Measurements from ENCODE around the gene POLR3C. TPM values are rescaled to one million over a fixed set of nuclear protein-coding genes. Genes with fewer than 3 reads are reported as not detected.

POLR3C gene
- total and polyA plus RNA-seq, 2 donors (not counting 1 experiment from before 2014, with no cell fraction given), result 36.5 to 49.3 TPM

DNA sequence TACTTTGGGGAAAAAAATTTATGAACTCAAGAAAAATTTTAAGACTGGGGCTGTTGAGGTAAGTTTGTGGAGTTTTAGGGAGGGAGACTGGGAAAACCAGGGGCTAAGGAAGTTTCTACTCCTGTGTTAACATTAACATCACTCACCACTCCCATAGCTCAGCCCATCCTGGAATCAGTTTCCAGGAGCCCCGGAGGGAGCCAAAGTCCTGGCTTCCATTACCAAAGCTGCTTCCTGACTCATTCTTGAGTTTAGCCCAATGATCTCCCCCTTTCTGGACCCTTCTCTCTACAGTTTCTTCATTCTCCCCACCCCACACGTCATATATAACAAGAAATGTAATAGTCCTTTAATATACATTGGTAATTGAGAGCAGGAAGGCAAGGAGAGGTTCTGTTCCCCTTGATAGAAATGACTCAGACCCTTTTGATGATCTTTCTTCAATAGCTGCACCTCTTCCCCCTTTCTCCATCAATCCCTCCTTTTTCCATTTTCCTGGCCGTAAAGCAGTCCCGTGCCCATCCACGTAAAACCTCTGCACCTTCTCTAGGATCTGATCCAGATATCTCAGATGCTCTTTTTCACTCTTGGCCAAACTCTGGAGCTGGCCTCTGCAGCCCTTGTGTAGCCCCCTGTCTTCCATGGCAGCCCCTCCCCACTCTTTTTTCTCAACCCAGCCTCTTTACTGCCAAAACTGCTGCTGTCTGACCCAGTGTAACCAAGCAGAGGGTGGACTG is 39.5 kb downstream of the POLR3C start:
- Histone ChIP-seq H3K9ac (ENCODE audit: low read length) (no peak overlapping the region), H3K4me2 (replicated peaks; ENCODE audit: low read depth, low read length, poor library complexity, severe bottlenecking) (no peak overlapping the region), H3K4me1 (ENCODE audit: control insufficient read depth in 2 of 2, insufficient read depth in 2 of 2, low read length in 2 of 2) (peaks cover 3 to 6% of the 10 kb centered on the region in 2 donors), H3K4me3 (ENCODE audit: control extremely low read depth in 1 of 5, extremely low read depth in 1 of 5, insufficient read depth in 1 of 5, low read depth in 2 of 5, low read length in 4 of 5) (no peak overlapping the region), H3K27me3 (replicated peaks in 1 of 4; ENCODE audit: control extremely low read depth in 1 of 4, control insufficient read depth in 3 of 4, insufficient read depth in 4 of 4, low read length in 3 of 4) (peaks cover 0 to 7% (median 1%) of the 10 kb centered on the region in 4 experiments), H3K9me3 (ENCODE audit: control extremely low read depth in 1 of 3, control insufficient read depth in 2 of 3, insufficient read depth in 1 of 3, low read length in 2 of 3) (no peaks in the 10 kb centered on the region), H2AFZ (ENCODE audit: insufficient read depth, low read depth, low read length, poor library complexity, severe bottlenecking) (no peak overlapping the region), H3K36me3 (replicated peaks in 1 of 2; ENCODE audit: control extremely low read depth in 1 of 2, control insufficient read depth in 1 of 2, extremely low read depth in 1 of 2, insufficient read depth in 2 of 2, low read length in 1 of 2) (no peaks in the 10 kb centered on the region), H4K20me1 (ENCODE audit: control insufficient read depth, insufficient read depth, low read length, poor library complexity, severe bottlenecking) (no peaks in the 10 kb centered on the region), H3K79me2 (ENCODE audit: control insufficient read depth, insufficient read depth, low read length) (no peaks in the 10 kb centered on the region), H3K27ac (ENCODE audit: low read length in 2 of 2) (no peak overlapping the region)
- Mint-ChIP-seq H3K4me3 (no peak overlapping the region), H3K4me1 (peaks cover 3% of the 10 kb centered on the region), H3K9me3 (ENCODE audit: insufficient read depth) (no peaks in the 10 kb centered on the region), H3K27ac (no peak overlapping the region), H3K27me3 (peaks cover 25% of the 10 kb centered on the region)
- no peak for DNase-seq
- ChIA-PET CTCF (interaction anchor here (1.0 kb wide), 2 partner anchors 17 to 29 kb away, joined by 3 read pairs; partner anchors contain the start of gene NUDT17), POLR2A (no interaction called here)
- TF ChIP-seq, protein P1, sequence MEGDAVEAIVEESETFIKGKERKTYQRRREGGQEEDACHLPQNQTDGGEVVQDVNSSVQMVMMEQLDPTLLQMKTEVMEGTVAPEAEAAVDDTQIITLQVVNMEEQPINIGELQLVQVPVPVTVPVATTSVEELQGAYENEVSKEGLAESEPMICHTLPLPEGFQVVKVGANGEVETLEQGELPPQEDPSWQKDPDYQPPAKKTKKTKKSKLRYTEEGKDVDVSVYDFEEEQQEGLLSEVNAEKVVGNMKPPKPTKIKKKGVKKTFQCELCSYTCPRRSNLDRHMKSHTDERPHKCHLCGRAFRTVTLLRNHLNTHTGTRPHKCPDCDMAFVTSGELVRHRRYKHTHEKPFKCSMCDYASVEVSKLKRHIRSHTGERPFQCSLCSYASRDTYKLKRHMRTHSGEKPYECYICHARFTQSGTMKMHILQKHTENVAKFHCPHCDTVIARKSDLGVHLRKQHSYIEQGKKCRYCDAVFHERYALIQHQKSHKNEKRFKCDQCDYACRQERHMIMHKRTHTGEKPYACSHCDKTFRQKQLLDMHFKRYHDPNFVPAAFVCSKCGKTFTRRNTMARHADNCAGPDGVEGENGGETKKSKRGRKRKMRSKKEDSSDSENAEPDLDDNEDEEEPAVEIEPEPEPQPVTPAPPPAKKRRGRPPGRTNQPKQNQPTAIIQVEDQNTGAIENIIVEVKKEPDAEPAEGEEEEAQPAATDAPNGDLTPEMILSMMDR (IDR thresholded peaks at IDR 0.05), result no peak
- TF ChIP-seq EZH2 (IDR thresholded peaks at IDR 0.05; ENCODE audit: borderline replicate concordance, insufficient read depth, low read depth, low read length, poor library complexity, severe bottlenecking), result no peak
- no peak for ATAC-seq (ENCODE audit: low read depth)
- 97% methylated on average over 4 of the region's 5 CpGs for WGBS (ENCODE audit: insufficient coverage)
- intact Hi-C loops (cut with micrococcal nuclease), result no loop called here

DNA sequence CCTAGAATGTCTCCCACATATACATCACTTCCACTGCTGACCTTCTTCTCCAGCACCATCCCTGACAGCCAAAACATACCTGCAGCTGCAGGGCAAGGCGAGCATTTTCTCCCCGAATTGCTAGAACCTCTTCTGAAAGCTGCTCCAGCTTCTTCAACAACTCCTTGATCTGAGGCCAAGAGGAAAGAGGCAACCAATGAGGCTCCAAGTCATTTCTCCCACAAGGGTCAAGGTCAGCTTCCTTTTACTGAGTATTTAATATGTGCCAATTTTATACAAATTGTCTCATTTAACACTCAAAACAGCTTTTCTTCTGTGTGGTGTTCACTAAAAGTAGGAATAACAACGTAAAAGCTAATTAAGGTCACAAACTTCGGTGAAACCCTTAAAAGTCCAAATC is 44.2 kb downstream of the POLR3C start:
- Histone ChIP-seq H4K20me1 (ENCODE audit: control insufficient read depth, insufficient read depth, low read length, poor library complexity, severe bottlenecking) (no peaks in the 10 kb centered on the region), H3K27ac (ENCODE audit: low read length in 2 of 2) (no peak overlapping the region), H3K27me3 (replicated peaks in 1 of 4; ENCODE audit: control extremely low read depth in 1 of 4, control insufficient read depth in 3 of 4, insufficient read depth in 4 of 4, low read length in 3 of 4) (peaks cover 0 to 13% (median under 1%) of the 10 kb centered on the region in 4 experiments), H3K4me3 (ENCODE audit: control extremely low read depth in 1 of 5, extremely low read depth in 1 of 5, insufficient read depth in 1 of 5, low read depth in 2 of 5, low read length in 4 of 5) (no peak overlapping the region), H2AFZ (ENCODE audit: insufficient read depth, low read depth, low read length, poor library complexity, severe bottlenecking) (no peak overlapping the region), H3K4me1 (ENCODE audit: control insufficient read depth in 2 of 2, insufficient read depth in 2 of 2, low read length in 2 of 2) (peaks cover 10 to 11% of the 10 kb centered on the region in 2 donors), H3K4me2 (replicated peaks; ENCODE audit: low read depth, low read length, poor library complexity, severe bottlenecking) (no peak overlapping the region), H3K36me3 (replicated peaks in 1 of 2; ENCODE audit: control extremely low read depth in 1 of 2, control insufficient read depth in 1 of 2, extremely low read depth in 1 of 2, insufficient read depth in 2 of 2, low read length in 1 of 2) (no peaks in the 10 kb centered on the region), H3K9me3 (ENCODE audit: control extremely low read depth in 1 of 3, control insufficient read depth in 2 of 3, insufficient read depth in 1 of 3, low read length in 2 of 3) (no peaks in the 10 kb centered on the region), H3K79me2 (ENCODE audit: control insufficient read depth, insufficient read depth, low read length) (no peaks in the 10 kb centered on the region), H3K9ac (ENCODE audit: low read length) (no peak overlapping the region)
- Mint-ChIP-seq H3K9me3 (ENCODE audit: insufficient read depth) (no peaks in the 10 kb centered on the region), H3K27me3 (peaks cover 41% of the 10 kb centered on the region), H3K27ac (no peak overlapping the region), H3K4me3 (no peak overlapping the region), H3K4me1 (peaks cover 13% of the 10 kb centered on the region)
- WGBS (ENCODE audit: insufficient coverage), result 94% methylated on average over 2 of the region's 4 CpGs
- no peak for DNase-seq
- ATAC-seq (ENCODE audit: low read depth), result no peak
- POLR2A ChIA-PET, result no interaction called here
- CTCF ChIA-PET, result interaction anchor here (1.5 kb wide), 1 partner anchor 23 kb away, joined by 5 read pairs; the partner anchor contains the start of gene NUDT17
- intact Hi-C loops (cut with micrococcal nuclease), result no loop called here
- no peak for TF ChIP-seq EZH2 (IDR thresholded peaks at IDR 0.05; ENCODE audit: borderline replicate concordance, insufficient read depth, low read depth, low read length, poor library complexity, severe bottlenecking)
- TF ChIP-seq, protein P1 (IDR thresholded peaks at IDR 0.05), result no peak

All from B cell (primary cell).